SK-N-MC (cell line): ENCODE results near the gene CRY2.
A peak's percentile ranks its signal among the peaks of the same experiment; 100 is the strongest.

Source experiments
- DNase-seq: peaks from one replicate; pipeline ENCODE4 v3.0.0-alpha.2; 2011; ENCODE audit warnings: low read depth, low spot score
- H3K27ac ChIP-seq: fragments of 200-600 bp; sonication (generic); 2 replicates; pipeline ENCODE4 v1.5.1; 2016; ENCODE audit warnings: mixed run types
- H3K36me3 ChIP-seq: fragments of 200-600 bp; sonication (generic); 2 replicates; pipeline ENCODE4 v1.6.1; 2017; ENCODE audit warnings: antibody characterized with exemption, low read length, mixed read lengths; ENCODE audit not compliant: insufficient read depth
- H3K4me3 ChIP-seq: fragments of 200-600 bp; sonication (generic); 2 replicates; pipeline ENCODE4 v1.5.1; 2016
- H3K9ac ChIP-seq: fragments of 200-600 bp; sonication (generic); 2 replicates; pipeline ENCODE4 v1.8.0; 2017; ENCODE audit warnings: mixed run types, mixed read lengths; ENCODE audit not compliant: insufficient read length
- H3K9me3 ChIP-seq: fragments of 200-600 bp; sonication (generic); 2 replicates; pipeline ENCODE4 v1.6.1; 2017; ENCODE audit warnings: low read depth, mild to moderate bottlenecking, antibody characterized with exemption, low read length, moderate library complexity, mixed read lengths
- EZH2 ChIP-seq: fragments of 200-600 bp; sonication (generic); IDR thresholded peaks from one replicate; pipeline ENCODE4 v1.6.1; 2017; ENCODE audit warnings: antibody characterized with exemption
- FOXP2 ChIP-seq: optimal IDR thresholded peaks from 2 replicates; pipeline ENCODE3; 2011; ENCODE audit warnings: mild to moderate bottlenecking, moderate library complexity; ENCODE audit not compliant: insufficient read depth; ENCODE audit errors: extremely low read length, control extremely low read depth
- POLR2AphosphoS5 ChIP-seq: IDR thresholded peaks from 2 replicates; pipeline ENCODE4 v1.6.1; 2012; ENCODE audit warnings: mild to moderate bottlenecking, low read depth, low read length, borderline replicate concordance

The CRY2 gene

GRCh38 chr11:45810431-45811108, 36.7 kb upstream of the CRY2 start:
- Histone ChIP-seq H3K4me3 (no peak overlapping the region), H3K9ac (no peak overlapping the region), H3K27ac (0 out of 2 replicates have a peak overlapping the region, but pooled peaks have one; percentile 1), H3K9me3 (no peaks in the 10 kb centered on the region), H3K36me3 (peaks cover 8% of the 10 kb centered on the region; the same call in 1 of the 2 replicates)
- TF ChIP-seq POLR2AphosphoS5 (no peak), FOXP2 (no peak), EZH2 (no peak)
- no peak for DNase-seq

GRCh38 chr11:45811109-45811435, 36.2 kb upstream of the CRY2 start:
- Histone ChIP-seq H3K36me3 (peaks cover 8% of the 10 kb centered on the region; the same call in 1 of the 2 replicates), H3K4me3 (no peak overlapping the region), H3K27ac (no peak overlapping the region), H3K9me3 (no peaks in the 10 kb centered on the region), H3K9ac (no peak overlapping the region)
- TF ChIP-seq FOXP2 (no peak), EZH2 (no peak)
- no peak for DNase-seq

- H3K36me3 ChIP-seq, result peaks cover 8% of the 10 kb centered on the region; the same call in 1 of the 2 replicates
- H3K27ac ChIP-seq, result no peak overlapping the region
- no peak overlapping the region for H3K9ac ChIP-seq
- TF ChIP-seq EZH2 (no peak), FOXP2 (no peak), POLR2AphosphoS5 (no peak)
- H3K9me3 ChIP-seq, result no peaks in the 10 kb centered on the region
- DNase-seq, result no peak
- H3K4me3 ChIP-seq, result no peak overlapping the region
Observed at GRCh38 chr11:45811571-45812290, 35.5 kb upstream of the CRY2 start.

GRCh38 chr11:45812581-45813548, 34.4 kb upstream of the CRY2 start:
- Histone ChIP-seq H3K27ac (peak overlapping the region; percentile 50), H3K36me3 (peaks cover 8% of the 10 kb centered on the region; the same call in 1 of the 2 replicates), H3K9me3 (no peaks in the 10 kb centered on the region), H3K4me3 (no peak overlapping the region), H3K9ac (no peak overlapping the region)
- TF ChIP-seq POLR2AphosphoS5 (no peak), EZH2 (no peak), FOXP2 (no peak)
- DNase-seq, result no peak

- Histone ChIP-seq H3K36me3 (peaks cover 8% of the 10 kb centered on the region; the same call in 1 of the 2 replicates), H3K9me3 (no peaks in the 10 kb centered on the region), H3K9ac (no peak overlapping the region), H3K27ac (peak overlapping the region; percentile 36; the same call in 1 of the 2 replicates), H3K4me3 (no peak overlapping the region)
- no peak for TF ChIP-seq EZH2
- TF ChIP-seq FOXP2, result no peak
- no peak for TF ChIP-seq POLR2AphosphoS5
- no peak for DNase-seq
Observed at GRCh38 chr11:45815747-45816146, 31.5 kb upstream of the CRY2 start.

- TF ChIP-seq FOXP2, result no peak
- Histone ChIP-seq H3K27ac (no peak overlapping the region), H3K9me3 (no peaks in the 10 kb centered on the region), H3K9ac (no peak overlapping the region), H3K36me3 (peaks cover under 1% of the 10 kb centered on the region; the same call in 1 of the 2 replicates), H3K4me3 (no peak overlapping the region)
- no peak for DNase-seq
Observed at GRCh38 chr11:45816614-45817013, 30.7 kb upstream of the CRY2 start.

- Histone ChIP-seq H3K27ac (no peak overlapping the region), H3K36me3 (no peaks in the 10 kb centered on the region), H3K9ac (no peak overlapping the region), H3K4me3 (no peak overlapping the region), H3K9me3 (no peaks in the 10 kb centered on the region)
- no peak for DNase-seq
- TF ChIP-seq POLR2AphosphoS5, result no peak
- TF ChIP-seq FOXP2, result no peak
- no peak for TF ChIP-seq EZH2
Observed at GRCh38 chr11:45817191-45817590, 30.1 kb upstream of the CRY2 start.

GRCh38 chr11:45818961-45819605, 28.2 kb upstream of the CRY2 start:
- Histone ChIP-seq H3K36me3 (no peaks in the 10 kb centered on the region), H3K9ac (no peak overlapping the region), H3K4me3 (no peak overlapping the region), H3K27ac (no peak overlapping the region), H3K9me3 (no peaks in the 10 kb centered on the region)
- no peak for DNase-seq
- TF ChIP-seq FOXP2 (no peak), EZH2 (no peak), POLR2AphosphoS5 (no peak)
